Muscle layer of colon (tissue), 2 donors: ENCODE measurements around the gene ANXA2R.
"Not testable (repeated sequence)": the region's sequence is repeated elsewhere in the genome, so short reads cannot be mapped to it uniquely, and the experiment has no call there.

Experiments used
- H3K27ac ChIP-seq: one replicate; pipeline ENCODE4 v1.7.0; 2013; ENCODE audit warnings: low read depth, mild to moderate bottlenecking, low read length, moderate library complexity
- H3K27me3 ChIP-seq, 2 donors: one replicate each; pipeline ENCODE4 v1.7.0; 2013; ENCODE audit warnings: low read length in 2 of 2, mild to moderate bottlenecking in 2 of 2; ENCODE audit not compliant: insufficient read depth in 2 of 2, control insufficient read depth in 1 of 2
- H3K36me3 ChIP-seq: one replicate; pipeline ENCODE4 v1.7.0; 2013; ENCODE audit warnings: mild to moderate bottlenecking, low read length; ENCODE audit not compliant: insufficient read depth
- H3K4me1 ChIP-seq: one replicate; pipeline ENCODE4 v1.7.0; 2013; ENCODE audit warnings: mild to moderate bottlenecking, low read length; ENCODE audit not compliant: insufficient read depth
- H3K4me3 ChIP-seq, 2 donors: one replicate each; pipeline ENCODE4 v1.7.0; 2013; ENCODE audit warnings: low read length in 2 of 2, low read depth in 1 of 2, mild to moderate bottlenecking in 1 of 2, moderate library complexity in 1 of 2
- H3K9ac ChIP-seq: one replicate; pipeline ENCODE4 v1.7.0; 2013; ENCODE audit warnings: low read length
- H3K9me3 ChIP-seq: one replicate; pipeline ENCODE4 v1.7.0; 2013; ENCODE audit warnings: mild to moderate bottlenecking, low read length
- donor health status: abdominal sarcoma.
- donor health status: Adenocarcinoma of cecum.

Gene ANXA2R

GRCh38 chr5:43069401-43069720 lies 29.2 kb upstream of the ANXA2R start:
- Histone ChIP-seq H3K36me3 (peaks cover 12% of the 10 kb centered on the region), H3K4me1 (peaks cover 22% of the 10 kb centered on the region)
- not testable (repeated sequence) for H3K9me3 ChIP-seq, H3K9ac ChIP-seq, H3K27me3 ChIP-seq, H3K27ac ChIP-seq, H3K4me3 ChIP-seq

GRCh38 chr5:43068037-43068436 lies 27.9 kb upstream of the ANXA2R start:
- H3K27ac ChIP-seq, result no peak overlapping the region
- H3K27me3 ChIP-seq, result no peaks in the 10 kb centered on the region
- peak overlapping the region; percentile 98 for H3K9ac ChIP-seq
- peaks cover 22% of the 10 kb centered on the region for H3K4me1 ChIP-seq
- peak overlapping the region; percentile 16 to 99 for H3K4me3 ChIP-seq
- peaks cover 12% of the 10 kb centered on the region for H3K36me3 ChIP-seq
- no peaks in the 10 kb centered on the region for H3K9me3 ChIP-seq

- peaks cover 22% of the 10 kb centered on the region for H3K4me1 ChIP-seq
- H3K9ac ChIP-seq, result peak overlapping the region; percentile 98
- peaks cover 12% of the 10 kb centered on the region for H3K36me3 ChIP-seq
- peak overlapping the region; percentile 61 to 99 for H3K4me3 ChIP-seq
- no peaks in the 10 kb centered on the region for H3K27me3 ChIP-seq
- peak overlapping the region; percentile 96 for H3K27ac ChIP-seq
- no peaks in the 10 kb centered on the region for H3K9me3 ChIP-seq
Measured at GRCh38 chr5:43066799-43067741, 27.0 kb upstream of the ANXA2R start.

- Histone ChIP-seq H3K4me3 (peak overlapping the region; percentile 61 to 99), H3K9me3 (no peaks in the 10 kb centered on the region), H3K9ac (peak overlapping the region; percentile 98), H3K36me3 (peaks cover 8% of the 10 kb centered on the region), H3K4me1 (peaks cover 22% of the 10 kb centered on the region), H3K27ac (peak overlapping the region; percentile 96), H3K27me3 (no peaks in the 10 kb centered on the region)
Measured at GRCh38 chr5:43065948-43066798, 26.1 kb upstream of the ANXA2R start.

GRCh38 chr5:43065387-43065947 lies 25.3 kb upstream of the ANXA2R start:
- Histone ChIP-seq H3K4me3 (peak overlapping the region; percentile 61 to 99), H3K27me3 (no peaks in the 10 kb centered on the region), H3K9me3 (no peaks in the 10 kb centered on the region), H3K4me1 (peaks cover 22% of the 10 kb centered on the region), H3K36me3 (peaks cover 1% of the 10 kb centered on the region), H3K27ac (peak overlapping the region; percentile 96), H3K9ac (peak overlapping the region; percentile 98)

GRCh38 chr5:43063721-43064171 lies 23.6 kb upstream of the ANXA2R start:
- Histone ChIP-seq H3K4me1 (peaks cover 15% of the 10 kb centered on the region), H3K9ac (no peak overlapping the region), H3K9me3 (no peaks in the 10 kb centered on the region), H3K27ac (no peak overlapping the region), H3K4me3 (no peak overlapping the region), H3K36me3 (no peaks in the 10 kb centered on the region), H3K27me3 (no peaks in the 10 kb centered on the region)

- H3K4me1 ChIP-seq, result no peaks in the 10 kb centered on the region
- H3K9me3 ChIP-seq, result no peaks in the 10 kb centered on the region
- H3K4me3 ChIP-seq, result no peak overlapping the region
- H3K36me3 ChIP-seq, result no peaks in the 10 kb centered on the region
- H3K9ac ChIP-seq, result no peak overlapping the region
- H3K27me3 ChIP-seq, result no peaks in the 10 kb centered on the region
- no peak overlapping the region for H3K27ac ChIP-seq
Measured at GRCh38 chr5:43061352-43062075, 21.4 kb upstream of the ANXA2R start.

GRCh38 chr5:43060020-43060419 lies 19.9 kb upstream of the ANXA2R start:
- H3K27me3 ChIP-seq, H3K9ac ChIP-seq, H3K36me3 ChIP-seq, H3K27ac ChIP-seq, H3K4me3 ChIP-seq, H3K4me1 ChIP-seq, H3K9me3 ChIP-seq: not testable (repeated sequence)

- H3K4me3 ChIP-seq, H3K9me3 ChIP-seq, H3K9ac ChIP-seq, H3K36me3 ChIP-seq, H3K4me1 ChIP-seq, H3K27me3 ChIP-seq, H3K27ac ChIP-seq: not testable (repeated sequence)
Measured at GRCh38 chr5:43055098-43055497, 15.0 kb upstream of the ANXA2R start.

- Histone ChIP-seq H3K4me3 (no peak overlapping the region), H3K9me3 (no peaks in the 10 kb centered on the region), H3K4me1 (no peaks in the 10 kb centered on the region), H3K27ac (no peak overlapping the region), H3K27me3 (no peaks in the 10 kb centered on the region), H3K36me3 (no peaks in the 10 kb centered on the region), H3K9ac (no peak overlapping the region)
Measured at GRCh38 chr5:43051684-43052083, 11.6 kb upstream of the ANXA2R start.

GRCh38 chr5:43050384-43050783 lies 10.3 kb upstream of the ANXA2R start:
- no peaks in the 10 kb centered on the region for H3K27me3 ChIP-seq
- H3K4me1 ChIP-seq, result no peaks in the 10 kb centered on the region
- H3K27ac ChIP-seq, result no peak overlapping the region
- no peaks in the 10 kb centered on the region for H3K9me3 ChIP-seq
- no peaks in the 10 kb centered on the region for H3K36me3 ChIP-seq
- no peak overlapping the region for H3K9ac ChIP-seq
- H3K4me3 ChIP-seq, result no peak overlapping the region
